Calu3 (cell line): ENCODE data around the gene EML6. TPM values are rescaled to one million over a fixed set of nuclear protein-coding genes. Genes with fewer than 3 reads are reported as not detected.

Experiments used
- BruUV-seq: library from RNA; stranded (reverse); fragments of 400-500 nt; replicated peaks from 2 replicates; lab custom pipeline; 2021; lab: Mats Ljungman, UMichigan
- CTCF ChIA-PET: fragments of 300-600 bp; sonication (Branson Sonifier 250); formaldehyde crosslinking; loops from one replicate; lab custom pipeline; 2022; ENCODE audit warnings: antibody characterized with exemption; lab: Charles Lee
- DNase-seq: peaks from one replicate; pipeline ENCODE4 v3.0.0; 2022
- H3K27ac Mint-ChIP-seq: one replicate; pipeline ENCODE4 v1.8.0; 2022; ENCODE audit warnings: mixed read lengths; ENCODE audit not compliant: unreplicated experiment
- H3K27me3 Mint-ChIP-seq: one replicate; pipeline ENCODE4 v1.8.0; 2022; ENCODE audit warnings: mixed read lengths; ENCODE audit not compliant: unreplicated experiment
- H3K36me3 Mint-ChIP-seq: one replicate; pipeline ENCODE4 v1.8.0; 2022; ENCODE audit warnings: mild to moderate bottlenecking, moderate library complexity, mixed read lengths; ENCODE audit not compliant: insufficient read depth, unreplicated experiment
- H3K4me1 Mint-ChIP-seq: one replicate; pipeline ENCODE4 v1.8.0; 2022; ENCODE audit warnings: mild to moderate bottlenecking, low read depth, mixed read lengths; ENCODE audit not compliant: unreplicated experiment
- H3K4me3 Mint-ChIP-seq: one replicate; pipeline ENCODE4 v1.8.0; 2022; ENCODE audit warnings: mild to moderate bottlenecking, low read depth, moderate library complexity, mixed read lengths; ENCODE audit not compliant: unreplicated experiment
- H3K9me3 Mint-ChIP-seq: one replicate; pipeline ENCODE4 v1.8.0; 2022; ENCODE audit warnings: low read depth, mixed read lengths; ENCODE audit not compliant: unreplicated experiment
- CTCF ChIP-seq: fragments of 200-600 bp; IDR thresholded peaks from one replicate; pipeline ENCODE4 v1.8.0; 2022; ENCODE audit warnings: antibody characterized with exemption; ENCODE audit not compliant: unreplicated experiment
- intact Hi-C: fragments of 100-400 bp; cut with micrococcal nuclease; formaldehyde crosslinking; loops from one replicate; pipeline ENCODE4 v1.10.0; 2022; ENCODE audit not compliant: unreplicated experiment
- total RNA-seq: library from RNA; stranded (reverse); gene quantifications from 2 replicates; pipeline ENCODE4 v1.2.3, GENCODE V29; 2022

Gene EML6
- total RNA-seq, 1 experiment from 2014 or later, result 0.45 TPM

DNA sequence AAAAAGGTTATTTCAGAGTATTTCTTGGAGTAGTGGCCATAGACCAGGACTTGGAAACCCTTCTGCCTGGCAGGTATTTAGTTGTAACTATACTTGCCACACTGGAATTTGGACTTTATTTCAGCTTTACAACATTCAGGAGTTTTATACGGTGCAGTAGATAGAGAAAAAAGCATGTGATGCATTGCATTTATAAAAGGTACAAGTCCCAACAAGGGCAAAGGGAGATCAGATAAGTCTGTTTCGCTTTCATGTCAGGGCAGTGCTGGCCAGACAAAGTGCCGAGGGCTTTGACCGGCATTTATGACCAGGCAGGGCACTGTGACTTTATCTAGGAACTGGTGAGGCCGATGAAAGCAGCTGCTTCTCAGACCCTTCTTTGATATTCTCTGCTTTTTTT, 181.4 kb downstream of the EML6 start:
- intact Hi-C loops, result no loop called here
- H3K4me1 Mint-ChIP-seq, result peaks cover 40% of the 10 kb centered on the region
- TF ChIP-seq CTCF, result no peak
- CTCF ChIA-PET, result no interaction called here
- peak overlapping the region; percentile 90 for H3K27ac Mint-ChIP-seq
- BruUV-seq, result no TSS peak
- peak overlapping the region; percentile 43 for H3K4me3 Mint-ChIP-seq
- no peaks in the 10 kb centered on the region for H3K27me3 Mint-ChIP-seq
- H3K36me3 Mint-ChIP-seq, result peaks cover 7% of the 10 kb centered on the region
- H3K9me3 Mint-ChIP-seq, result no peaks in the 10 kb centered on the region
- no peak for DNase-seq

DNA sequence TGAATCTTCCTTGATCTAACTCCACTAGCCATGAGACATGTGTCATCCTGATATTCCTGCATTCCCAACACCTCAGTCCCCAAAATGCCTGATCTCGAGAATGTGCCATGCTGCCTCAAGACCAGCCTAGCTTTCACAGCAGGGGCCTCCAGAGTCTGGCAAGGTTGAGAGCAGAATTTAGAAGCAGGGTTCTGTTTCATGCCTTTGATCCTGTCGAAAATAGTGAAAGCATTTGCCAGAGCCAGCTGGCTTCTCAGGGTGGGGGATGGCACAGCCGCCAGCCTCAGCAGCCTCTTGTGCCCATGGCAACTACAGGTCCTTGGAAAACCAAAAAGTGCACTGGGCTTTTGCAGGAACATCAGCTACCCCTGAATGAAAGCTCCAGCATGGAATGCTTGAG, 183.3 kb downstream of the EML6 start:
- Mint-ChIP-seq H3K27ac (no peak overlapping the region), H3K36me3 (peaks cover 7% of the 10 kb centered on the region)
- CTCF ChIA-PET, result interaction anchor here (0.7 kb wide), 1 partner anchor 663 kb away, joined by 3 read pairs; no protein-coding TSS in a partner anchor

DNA sequence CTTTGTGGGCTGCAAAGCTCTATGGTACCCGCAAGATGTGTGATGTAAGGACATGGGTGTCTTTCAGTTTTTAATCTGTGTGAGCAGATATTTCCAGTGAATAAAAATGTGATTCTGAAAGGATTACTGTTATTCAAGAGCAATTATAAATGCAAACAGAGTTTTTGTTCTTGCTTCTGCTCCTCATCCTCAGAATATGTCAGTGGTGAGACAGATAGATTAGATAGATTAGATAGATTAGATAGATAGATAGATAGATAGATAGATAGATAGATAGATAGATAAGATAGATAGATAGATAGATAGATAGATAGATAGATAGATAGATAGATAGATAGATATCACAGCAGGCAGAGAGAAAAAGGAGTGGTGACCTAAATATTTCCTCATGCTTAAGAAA, 184.2 kb downstream of the EML6 start:
- intact Hi-C loops, result no loop called here
- H3K27ac Mint-ChIP-seq, result no peak overlapping the region
- CTCF ChIA-PET, result interaction anchor here (0.6 to 0.9 kb wide), 2 partner anchors 8 to 129 kb away, joined by 3 to 5 read pairs; no protein-coding TSS in a partner anchor
- TF ChIP-seq CTCF, result no peak
- DNase-seq, result no peak
- no peaks in the 10 kb centered on the region for H3K9me3 Mint-ChIP-seq
- no TSS peak for BruUV-seq
- H3K27me3 Mint-ChIP-seq, result no peaks in the 10 kb centered on the region
- H3K36me3 Mint-ChIP-seq, result peaks cover 7% of the 10 kb centered on the region
- H3K4me1 Mint-ChIP-seq, result peaks cover 20% of the 10 kb centered on the region
- no peak overlapping the region for H3K4me3 Mint-ChIP-seq

More for the DNA sequence above, 183.3 kb downstream of the EML6 start:
- H3K27me3 Mint-ChIP-seq, result no peaks in the 10 kb centered on the region
- no peak for DNase-seq
- no peak for TF ChIP-seq CTCF
- intact Hi-C loops, result no loop called here
- BruUV-seq, result no TSS peak
- H3K4me1 Mint-ChIP-seq, result peaks cover 22% of the 10 kb centered on the region
- H3K4me3 Mint-ChIP-seq, result no peak overlapping the region
- no peaks in the 10 kb centered on the region for H3K9me3 Mint-ChIP-seq

DNA sequence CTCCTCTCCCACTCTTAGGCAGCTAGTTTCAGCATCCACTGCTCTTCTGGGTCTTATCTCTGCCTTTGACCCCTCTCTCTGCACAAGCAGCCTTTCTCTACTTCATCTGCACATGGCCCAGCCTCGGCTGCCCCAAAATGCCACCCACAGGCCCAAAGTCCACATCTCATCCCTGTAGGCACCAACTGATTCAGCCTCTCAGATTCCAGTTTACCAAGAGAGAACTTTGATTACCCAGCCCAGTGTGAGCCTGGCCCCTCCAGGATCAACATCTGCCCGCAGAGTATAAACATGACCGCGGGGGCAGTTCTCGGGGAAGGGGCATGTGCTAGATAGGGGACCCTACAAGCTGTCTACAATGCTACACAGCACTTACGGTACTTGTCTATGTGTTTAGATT, 185.1 kb downstream of the EML6 start:
- no peak overlapping the region for H3K27ac Mint-ChIP-seq
- no peak for DNase-seq
- intact Hi-C loops, result no loop called here
- H3K27me3 Mint-ChIP-seq, result peaks cover 3% of the 10 kb centered on the region
- no peak overlapping the region for H3K4me3 Mint-ChIP-seq
- peaks cover 17% of the 10 kb centered on the region for H3K4me1 Mint-ChIP-seq
- TF ChIP-seq CTCF, result no peak
- peaks cover 7% of the 10 kb centered on the region for H3K36me3 Mint-ChIP-seq
- H3K9me3 Mint-ChIP-seq, result peaks cover 2% of the 10 kb centered on the region
- BruUV-seq, result no TSS peak
- CTCF ChIA-PET, result interaction anchor here (0.7 to 0.9 kb wide), 2 partner anchors 9 to 277 kb away, joined by 3 read pairs; no protein-coding TSS in a partner anchor
